ENCODE data around the gene ZSWIM2.

GRCh38 chr2:186848873-186849578, at the start of gene ZSWIM2:
- TF ChIP-seq, protein P1, sequence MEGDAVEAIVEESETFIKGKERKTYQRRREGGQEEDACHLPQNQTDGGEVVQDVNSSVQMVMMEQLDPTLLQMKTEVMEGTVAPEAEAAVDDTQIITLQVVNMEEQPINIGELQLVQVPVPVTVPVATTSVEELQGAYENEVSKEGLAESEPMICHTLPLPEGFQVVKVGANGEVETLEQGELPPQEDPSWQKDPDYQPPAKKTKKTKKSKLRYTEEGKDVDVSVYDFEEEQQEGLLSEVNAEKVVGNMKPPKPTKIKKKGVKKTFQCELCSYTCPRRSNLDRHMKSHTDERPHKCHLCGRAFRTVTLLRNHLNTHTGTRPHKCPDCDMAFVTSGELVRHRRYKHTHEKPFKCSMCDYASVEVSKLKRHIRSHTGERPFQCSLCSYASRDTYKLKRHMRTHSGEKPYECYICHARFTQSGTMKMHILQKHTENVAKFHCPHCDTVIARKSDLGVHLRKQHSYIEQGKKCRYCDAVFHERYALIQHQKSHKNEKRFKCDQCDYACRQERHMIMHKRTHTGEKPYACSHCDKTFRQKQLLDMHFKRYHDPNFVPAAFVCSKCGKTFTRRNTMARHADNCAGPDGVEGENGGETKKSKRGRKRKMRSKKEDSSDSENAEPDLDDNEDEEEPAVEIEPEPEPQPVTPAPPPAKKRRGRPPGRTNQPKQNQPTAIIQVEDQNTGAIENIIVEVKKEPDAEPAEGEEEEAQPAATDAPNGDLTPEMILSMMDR (IDR thresholded peaks at IDR 0.05; ENCODE audit: borderline replicate concordance, extremely low read depth, low read length, poor library complexity, severe bottlenecking) = no peak
- no peak for TF ChIP-seq EZH2 (IDR thresholded peaks at IDR 0.05; ENCODE audit: borderline replicate concordance, low read depth, low read length, severe bottlenecking)
